B cell (primary cell): ENCODE results near the gene PRICKLE2. TPM values are rescaled to one million over a fixed set of nuclear protein-coding genes. Genes with fewer than 3 reads are reported as not detected.

Source experiments
- ATAC-seq: fragments of 200-7000 bp; cut with Tn5 transposase; one replicate; pipeline ENCODE4 v1.10.0; 2021; ENCODE audit warnings: low read depth, mild to moderate bottlenecking, moderate number of reproducible peaks, moderate library complexity
- CTCF ChIA-PET: fragments of 350-600 bp; sonication (Branson Sonifier 250); formaldehyde crosslinking; loops from one replicate; lab custom pipeline; 2021; ENCODE audit warnings: antibody characterized with exemption, inconsistent platforms; lab: Charles Lee
- POLR2A ChIA-PET: fragments of 350-600 bp; sonication (Branson Sonifier 250); formaldehyde crosslinking; loops from one replicate; lab custom pipeline; 2021; ENCODE audit warnings: antibody characterized with exemption; lab: Charles Lee
- DNase-seq: peaks from one replicate; pipeline ENCODE4 v3.0.0; 2013
- H2AFZ ChIP-seq: 2 replicates; pipeline ENCODE4 v1.6.1; 2012; ENCODE audit warnings: mild to moderate bottlenecking, low read depth, low read length; ENCODE audit not compliant: insufficient read depth, poor library complexity, severe bottlenecking
- H3K27ac ChIP-seq, 2 donors: 1 replicate in 1 of 2; 2 replicates in 1 of 2; pipeline ENCODE4 v1.5.1; 2012 to 2013; ENCODE audit warnings: low read length in 2 of 2, mild to moderate bottlenecking in 2 of 2, moderate library complexity in 1 of 2
- H3K27me3 ChIP-seq, 4 experiments: fragments of 200-600 bp in 1 of 4; sonication (generic) in 1 of 4; replicated peaks in 1 of 4; 1 replicate in 2 of 4; 2 replicates in 2 of 4; pipeline versions ENCODE4 v1.6.1 to v1.7.0; 2013 to 2016; ENCODE audit warnings: low read length in 3 of 4, mild to moderate bottlenecking in 2 of 4, mixed read lengths in 1 of 4, moderate library complexity in 1 of 4; ENCODE audit not compliant: insufficient read depth in 4 of 4, control insufficient read depth in 3 of 4; ENCODE audit errors: control extremely low read depth in 1 of 4
- H3K36me3 ChIP-seq, 2 experiments: replicated peaks in 1 of 2; 1 replicate in 1 of 2; 2 replicates in 1 of 2; pipeline versions ENCODE4 v1.6.1 to v1.7.1; 2013; ENCODE audit warnings: low read length in 1 of 2; ENCODE audit not compliant: insufficient read depth in 2 of 2, control insufficient read depth in 1 of 2; ENCODE audit errors: control extremely low read depth in 1 of 2, extremely low read depth in 1 of 2
- H3K4me1 ChIP-seq, 2 donors: fragments of 200-600 bp in 1 of 2; sonication (generic) in 1 of 2; 1 replicate in 1 of 2; 2 replicates in 1 of 2; pipeline versions ENCODE4 v1.5.1 to v1.6.1; 2013 to 2017; ENCODE audit warnings: low read length in 2 of 2; ENCODE audit not compliant: control insufficient read depth in 2 of 2, insufficient read depth in 2 of 2
- H3K4me2 ChIP-seq: replicated peaks from 2 replicates; pipeline ENCODE3; 2012; ENCODE audit warnings: mild to moderate bottlenecking, low read depth, low read length; ENCODE audit not compliant: poor library complexity, severe bottlenecking
- H3K4me3 ChIP-seq, 5 experiments: fragments of 200-600 bp in 1 of 5; sonication (generic) in 1 of 5; 1 replicate in 3 of 5; 2 replicates in 2 of 5; pipeline versions ENCODE4 v1.5.1 to v1.7.0; 2011 to 2016; ENCODE audit warnings: low read length in 4 of 5, mild to moderate bottlenecking in 4 of 5, low read depth in 2 of 5, control low read depth in 1 of 5, moderate library complexity in 1 of 5; ENCODE audit not compliant: insufficient read depth in 1 of 5; ENCODE audit errors: control extremely low read depth in 1 of 5, extremely low read depth in 1 of 5
- H3K79me2 ChIP-seq: fragments of 200-600 bp; sonication (generic); one replicate; pipeline ENCODE4 v1.6.0; 2016; ENCODE audit warnings: low read length; ENCODE audit not compliant: control insufficient read depth, insufficient read depth
- H3K9ac ChIP-seq: fragments of 200-600 bp; sonication (generic); 2 replicates; pipeline ENCODE4 v1.6.1; 2017; ENCODE audit warnings: mild to moderate bottlenecking, low read length, moderate library complexity
- H3K9me3 ChIP-seq, 3 donors: one replicate each; pipeline versions ENCODE4 v1.6.1 to v1.7.1; 2013; ENCODE audit warnings: low read length in 2 of 3; ENCODE audit not compliant: control insufficient read depth in 2 of 3, insufficient read depth in 1 of 3; ENCODE audit errors: control extremely low read depth in 1 of 3
- H4K20me1 ChIP-seq: 2 replicates; pipeline ENCODE4 v1.6.0; 2012; ENCODE audit warnings: mild to moderate bottlenecking, low read length; ENCODE audit not compliant: insufficient read depth, control insufficient read depth, poor library complexity, severe bottlenecking
- H3K27ac Mint-ChIP-seq: one replicate; pipeline ENCODE4 v1.8.0; 2021; ENCODE audit warnings: mixed read lengths
- H3K27me3 Mint-ChIP-seq: one replicate; pipeline ENCODE4 v1.8.0; 2021; ENCODE audit warnings: mixed read lengths
- H3K4me1 Mint-ChIP-seq: one replicate; pipeline ENCODE4 v1.8.0; 2021; ENCODE audit warnings: mixed read lengths
- H3K4me3 Mint-ChIP-seq: one replicate; pipeline ENCODE4 v1.8.0; 2021; ENCODE audit warnings: mixed read lengths
- H3K9me3 Mint-ChIP-seq: one replicate; pipeline ENCODE4 v1.8.0; 2022; ENCODE audit warnings: mixed read lengths; ENCODE audit not compliant: insufficient read depth
- CTCF ChIP-seq: fragments of 200-600 bp; IDR thresholded peaks from one replicate; pipeline ENCODE4 v1.8.0; 2022; ENCODE audit warnings: antibody characterized with exemption, mild to moderate bottlenecking
- EZH2 ChIP-seq: IDR thresholded peaks from 2 replicates; pipeline ENCODE4 v1.6.1; 2012; ENCODE audit warnings: borderline replicate concordance, low read depth, mild to moderate bottlenecking, moderate library complexity, low read length; ENCODE audit not compliant: insufficient read depth, poor library complexity, severe bottlenecking
- WGBS: methylation state at CpG from one replicate; pipeline ENCODE4 v1.1.5; 2013; ENCODE audit warnings: missing lambda C conversion rate; ENCODE audit not compliant: insufficient coverage; 5-methylcytosine and 5-hydroxymethylcytosine counted together
- intact Hi-C: fragments of 100-400 bp; cut with micrococcal nuclease; formaldehyde crosslinking; loops from one replicate; pipeline ENCODE4 v1.10.0; 2022
- polyA plus RNA-seq: library from polyadenylated mRNA; depleted of rRNA; stranded (reverse); fragments of >200 nt; gene quantifications from 2 replicates; pipeline ENCODE4 v1.2.3, GENCODE V29; 2012
- total RNA-seq, 2 donors: library from RNA; stranded (reverse); fragments of 120-200 nt in 1 of 2; gene quantifications; 1 replicate in 1 of 2; 2 replicates in 1 of 2; pipeline versions ENCODE4 v1.2.3 to v1.2.4, GENCODE V29; 2013 to 2022

The PRICKLE2 gene
- total and polyA plus RNA-seq, 2 donors (not counting 1 experiment from before 2014, with no cell fraction given): 0.30 to 1.4 TPM

- peaks cover 13% of the 10 kb centered on the region for H3K4me1 Mint-ChIP-seq
- no peaks in the 10 kb centered on the region for H3K9me3 Mint-ChIP-seq
- H3K27me3 Mint-ChIP-seq: no peaks in the 10 kb centered on the region
- Histone ChIP-seq H4K20me1 (no peaks in the 10 kb centered on the region), H3K27me3 (no peaks in the 10 kb centered on the region), H3K27ac (no peak overlapping the region), H3K9ac (no peak overlapping the region), H2AFZ (no peak overlapping the region), H3K4me2 (no peak overlapping the region), H3K79me2 (no peaks in the 10 kb centered on the region), H3K36me3 (no peaks in the 10 kb centered on the region), H3K4me3 (no peak overlapping the region), H3K4me1 (peaks cover 0 to 9% of the 10 kb centered on the region in 2 donors), H3K9me3 (peaks cover 0 to 6% (median 0%) of the 10 kb centered on the region in 3 donors)
- intact Hi-C loops: no loop called here
- WGBS: 92% methylated on average over 4 of the region's 4 CpGs
- TF ChIP-seq CTCF (no peak), EZH2 (no peak)
- no peak overlapping the region for H3K4me3 Mint-ChIP-seq
- no peak for ATAC-seq
- DNase-seq: no peak
- CTCF ChIA-PET: no interaction called here
- POLR2A ChIA-PET: no interaction called here
- H3K27ac Mint-ChIP-seq: no peak overlapping the region
These were observed 57.9 kb downstream of the PRICKLE2 start for GRCh38 chr3:64167351-64167750.

- POLR2A ChIA-PET: no interaction called here
- H3K9me3 Mint-ChIP-seq: no peaks in the 10 kb centered on the region
- H3K9ac ChIP-seq: no peak overlapping the region
- no peak overlapping the region for H3K4me3 Mint-ChIP-seq
- no peak overlapping the region for H3K4me2 ChIP-seq
- no peaks in the 10 kb centered on the region for H3K79me2 ChIP-seq
- no peak overlapping the region for H3K27ac Mint-ChIP-seq
- H3K4me3 ChIP-seq: no peak overlapping the region
- 95% methylated on average over 4 of the region's 4 CpGs for WGBS
- H3K27me3 Mint-ChIP-seq: no peaks in the 10 kb centered on the region
- peaks cover 0 to 11% of the 10 kb centered on the region in 2 donors for H3K4me1 ChIP-seq
- TF ChIP-seq CTCF (no peak), EZH2 (no peak)
- H3K9me3 ChIP-seq: peaks cover 0 to 6% (median 0%) of the 10 kb centered on the region in 3 donors
- H3K27me3 ChIP-seq: no peaks in the 10 kb centered on the region
- no peaks in the 10 kb centered on the region for H4K20me1 ChIP-seq
- ATAC-seq (no peak), DNase-seq (no peak)
- no peak overlapping the region for H3K27ac ChIP-seq
- H2AFZ ChIP-seq: no peak overlapping the region
- no peaks in the 10 kb centered on the region for H3K36me3 ChIP-seq
- intact Hi-C loops: no loop called here
- CTCF ChIA-PET: no interaction called here
- H3K4me1 Mint-ChIP-seq: peaks cover 18% of the 10 kb centered on the region
These were observed 58.6 kb downstream of the PRICKLE2 start for GRCh38 chr3:64166584-64167162.
